T-helper 2 cell treated with Interferon-gamma antibody and Interleukin-4, amounts not matched to agents 100 ng/mL and 5 ng/mL, for 36 hours (primary cell): ENCODE data around the gene SLC8B1. TPM values are rescaled to one million over a fixed set of nuclear protein-coding genes. Genes with fewer than 3 reads are reported as not detected.

Experiments used
- intact Hi-C: fragments of 100-400 bp; cut with micrococcal nuclease; formaldehyde crosslinking; loops from one replicate; pipeline ENCODE4 v1.15.1; 2023
- total RNA-seq: library from RNA; stranded (reverse); gene quantifications from 2 replicates; pipeline ENCODE4 v1.2.3, GENCODE V29; 2022

The SLC8B1 gene
- total RNA-seq: 27.6 and 28.9 TPM in 2 replicates

DNA sequence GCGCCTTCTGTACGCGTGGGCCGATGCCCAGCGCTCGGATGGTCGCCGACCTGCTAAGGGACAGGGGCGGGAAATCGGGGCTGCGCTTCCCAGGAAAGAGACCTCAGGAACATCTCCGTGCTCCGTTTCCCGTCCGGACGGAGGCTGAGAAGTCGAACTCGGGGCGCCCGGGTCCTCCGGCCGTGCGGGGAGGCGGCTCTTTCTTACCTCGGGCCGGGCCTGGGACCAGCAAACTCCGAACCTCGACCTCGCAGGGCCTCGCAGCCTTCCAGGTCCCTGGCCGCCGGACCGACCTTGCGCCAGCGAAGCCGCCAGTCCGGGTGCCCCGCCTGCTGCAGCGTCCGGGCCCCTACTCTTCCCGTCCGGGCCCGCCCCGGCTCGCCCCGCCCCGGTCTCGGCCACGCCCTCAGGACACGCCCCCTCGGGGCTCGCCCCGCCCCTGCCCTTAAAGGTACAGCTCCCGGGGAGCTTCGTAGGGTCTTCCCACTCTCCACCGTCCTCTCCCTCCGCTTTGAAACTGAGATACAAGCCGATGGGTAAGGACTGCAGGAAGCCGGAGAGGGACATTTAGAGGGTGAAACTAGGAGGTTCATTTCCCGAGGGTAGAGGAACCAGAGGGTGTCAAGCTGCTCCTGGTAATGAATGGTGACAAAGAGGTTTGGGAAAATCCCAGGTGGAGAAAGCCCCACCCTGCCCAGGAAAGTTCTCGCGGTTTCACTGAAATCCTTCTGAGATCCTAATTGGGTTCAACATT is at the start of gene SLC8B1:
TSS of gene SLC8B1 (minus strand) at position 324 of the 754 bp plus-strand sequence. CDS start 2,231 bp downstream, outside the sequence.
- intact Hi-C loops: loop anchor here (1.0 to 5.0 kb wide), 4 partner anchors 23 to 150 kb away; partner anchors contain the start of genes DDX54, PLBD2, RITA1 and TPCN1

- intact Hi-C loops: no loop called here
These were observed 47.3 kb upstream of the SLC8B1 start for GRCh38 chr12:113382206-113382605.

DNA sequence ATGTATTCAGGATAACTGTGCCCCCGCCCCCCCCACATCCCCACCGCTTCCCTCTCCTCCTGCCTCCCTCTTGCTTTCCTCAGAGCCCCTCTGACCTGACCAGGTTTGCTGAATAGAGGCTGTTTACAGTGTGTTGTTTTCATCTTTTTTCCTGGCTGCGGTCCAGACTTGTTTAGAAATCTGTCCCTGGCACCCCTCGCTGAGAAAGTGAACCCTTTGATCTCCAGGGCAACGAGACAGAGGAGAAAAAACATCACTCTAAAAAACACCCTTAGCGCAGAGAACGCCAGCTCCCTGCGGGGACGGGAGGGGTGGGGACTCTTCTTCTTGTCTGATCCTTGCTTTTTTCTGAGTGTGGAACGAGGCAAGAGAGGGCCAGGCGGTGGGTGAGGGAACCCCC is 46.3 kb upstream of the SLC8B1 start:
- intact Hi-C loops: no loop called here

GRCh38 chr12:113378291-113378690 is 43.4 kb upstream of the SLC8B1 start:
- intact Hi-C loops: no loop called here

GRCh38 chr12:113374823-113375428 is 40.0 kb upstream of the SLC8B1 start:
- intact Hi-C loops: no loop called here

GRCh38 chr12:113373969-113374368 is 39.1 kb upstream of the SLC8B1 start:
- intact Hi-C loops: no loop called here

DNA sequence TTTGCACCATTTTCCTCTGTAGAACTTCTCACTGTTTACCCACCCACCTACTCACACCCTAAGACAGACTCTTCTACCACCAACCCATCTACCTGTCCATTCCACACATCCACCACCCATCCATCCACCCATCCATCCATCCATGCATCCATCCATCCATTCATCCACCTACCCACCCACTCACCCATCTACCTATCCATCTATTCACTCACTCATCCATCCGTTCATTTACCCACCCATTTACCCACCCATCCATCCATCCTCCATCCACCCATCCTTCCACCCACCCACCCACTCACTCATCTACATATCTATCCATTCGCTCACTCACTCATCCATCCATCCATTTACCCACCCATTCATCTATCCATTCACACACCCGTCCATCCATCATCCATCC is 38.5 kb upstream of the SLC8B1 start:
- intact Hi-C loops: no loop called here

- intact Hi-C loops: no loop called here
These were observed 37.5 kb upstream of the SLC8B1 start for GRCh38 chr12:113372371-113372770.

DNA sequence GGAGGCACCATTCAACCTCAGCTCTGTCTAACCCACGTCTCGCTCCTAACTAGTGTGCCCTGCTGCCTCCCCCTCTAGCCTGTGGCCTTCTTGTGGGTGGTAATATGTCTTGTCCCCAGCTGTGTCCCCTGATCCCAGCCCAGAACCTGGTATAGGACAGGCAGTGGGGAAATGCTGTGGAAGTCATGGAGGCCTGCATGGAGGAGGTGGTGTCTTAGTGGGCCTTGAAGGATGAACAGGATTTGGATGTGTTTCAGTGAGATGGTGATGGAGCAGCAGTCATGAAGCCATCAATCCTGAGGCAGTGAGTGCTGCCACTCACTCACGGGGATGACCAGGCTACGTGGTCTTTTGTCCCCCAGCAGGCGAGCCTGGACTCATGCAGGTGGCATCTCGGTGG is 36.9 kb upstream of the SLC8B1 start:
- intact Hi-C loops: no loop called here

DNA sequence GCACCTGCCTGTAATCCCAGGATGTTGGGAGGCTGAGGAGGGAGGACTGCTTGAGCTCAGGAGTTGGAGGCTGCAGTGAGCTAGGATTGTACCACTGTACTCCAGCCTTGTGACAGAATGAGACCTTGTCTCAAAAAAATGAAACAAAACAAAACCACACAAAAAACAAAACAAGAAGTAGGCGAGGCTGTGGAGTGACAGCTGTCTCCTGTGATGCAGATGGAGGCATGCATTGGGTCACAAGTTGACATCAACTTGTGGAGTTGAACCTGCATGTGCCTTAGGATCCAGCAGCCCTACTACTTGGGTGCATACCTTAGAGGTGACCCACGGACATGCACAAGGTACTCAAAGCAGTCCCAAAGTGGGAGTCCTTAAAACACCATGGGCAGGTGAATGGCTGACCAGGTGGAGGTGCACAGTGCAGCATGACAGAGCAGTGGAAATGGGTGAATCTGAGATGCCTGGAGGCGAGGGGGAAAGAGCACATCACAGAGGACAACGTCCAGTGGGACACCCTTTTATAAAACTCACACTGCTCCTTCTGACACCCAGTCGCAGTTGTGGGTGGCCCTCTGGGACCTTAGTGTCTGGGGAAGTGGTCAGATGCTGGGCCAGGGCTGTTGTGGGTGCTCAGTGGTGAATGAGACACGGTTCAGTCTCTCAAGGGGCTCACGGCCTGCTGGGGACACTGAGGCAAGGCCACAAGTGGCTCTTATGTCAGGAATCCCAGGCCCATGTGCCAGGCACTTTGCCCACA is 36.2 kb upstream of the SLC8B1 start:
- intact Hi-C loops: no loop called here

DNA sequence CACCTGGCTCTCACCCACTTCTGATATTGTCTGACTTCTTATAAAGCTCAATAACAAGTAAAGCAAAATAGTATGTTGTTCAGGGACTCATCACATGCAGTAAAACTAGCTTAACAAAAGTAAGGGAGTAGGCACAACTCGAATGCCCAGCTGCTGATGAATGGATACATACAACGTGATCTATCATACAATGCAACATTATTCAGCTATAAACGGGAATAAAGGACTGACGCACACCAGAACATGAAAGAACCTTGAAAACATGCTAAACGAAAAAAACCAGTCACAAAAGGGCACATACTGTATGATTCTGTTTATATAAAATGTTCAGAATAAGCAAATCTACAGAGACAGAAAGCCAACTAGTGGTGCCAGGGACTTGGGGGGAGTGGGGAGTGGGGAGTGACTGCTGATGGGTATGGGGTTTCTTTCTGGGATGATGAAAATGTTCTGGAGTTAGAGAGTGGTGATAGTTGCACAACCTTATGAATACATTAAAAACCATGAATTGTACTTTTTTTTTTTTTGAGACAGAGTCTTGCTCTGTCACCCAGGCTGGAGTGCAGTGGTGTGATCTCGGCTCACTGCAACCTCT is 34.6 kb upstream of the SLC8B1 start:
- intact Hi-C loops: no loop called here

GRCh38 chr12:113368331-113368730 is 33.4 kb upstream of the SLC8B1 start:
- intact Hi-C loops: no loop called here

GRCh38 chr12:113366827-113367226 is 31.9 kb upstream of the SLC8B1 start:
- intact Hi-C loops: no loop called here

DNA sequence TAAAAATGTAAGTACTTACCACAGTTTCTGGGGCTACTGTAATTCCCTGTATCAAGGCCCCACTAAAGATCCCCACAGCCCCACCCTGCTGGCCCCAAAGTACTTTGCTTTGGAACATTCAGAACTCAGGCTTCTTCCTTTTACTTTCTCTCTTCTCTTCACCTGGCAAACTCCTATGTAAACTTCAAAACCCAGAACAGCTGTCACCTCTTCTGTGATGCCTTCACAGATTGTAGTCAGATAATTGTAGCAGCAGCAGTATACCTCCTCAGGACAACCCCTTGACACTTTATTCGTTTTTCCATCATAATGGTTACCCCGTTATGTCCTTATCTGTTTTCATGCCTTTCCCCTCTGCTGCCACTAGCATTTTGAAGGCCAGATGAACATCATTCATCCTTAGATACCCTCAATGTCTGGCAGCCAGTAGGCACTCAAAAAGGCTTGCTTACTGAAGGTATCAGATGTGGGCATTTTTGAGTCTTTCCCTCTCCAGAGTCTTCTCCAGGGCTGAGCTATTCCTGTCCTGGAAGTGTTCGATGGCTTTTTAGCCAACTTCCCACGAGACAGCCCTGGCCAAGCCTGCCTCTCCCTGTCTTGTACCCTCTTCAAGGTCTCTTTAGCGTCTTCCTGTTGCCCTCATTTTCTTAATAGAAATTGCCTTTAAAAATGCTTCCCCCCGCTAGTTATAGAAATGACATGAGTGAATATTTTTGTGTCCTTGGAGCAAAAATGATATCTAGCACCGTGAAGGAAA is 30.9 kb upstream of the SLC8B1 start:
- intact Hi-C loops: no loop called here

- intact Hi-C loops: no loop called here
These were observed 29.8 kb upstream of the SLC8B1 start for GRCh38 chr12:113364698-113365097.

- intact Hi-C loops: no loop called here
These were observed 26.9 kb upstream of the SLC8B1 start for GRCh38 chr12:113361574-113362370.

DNA sequence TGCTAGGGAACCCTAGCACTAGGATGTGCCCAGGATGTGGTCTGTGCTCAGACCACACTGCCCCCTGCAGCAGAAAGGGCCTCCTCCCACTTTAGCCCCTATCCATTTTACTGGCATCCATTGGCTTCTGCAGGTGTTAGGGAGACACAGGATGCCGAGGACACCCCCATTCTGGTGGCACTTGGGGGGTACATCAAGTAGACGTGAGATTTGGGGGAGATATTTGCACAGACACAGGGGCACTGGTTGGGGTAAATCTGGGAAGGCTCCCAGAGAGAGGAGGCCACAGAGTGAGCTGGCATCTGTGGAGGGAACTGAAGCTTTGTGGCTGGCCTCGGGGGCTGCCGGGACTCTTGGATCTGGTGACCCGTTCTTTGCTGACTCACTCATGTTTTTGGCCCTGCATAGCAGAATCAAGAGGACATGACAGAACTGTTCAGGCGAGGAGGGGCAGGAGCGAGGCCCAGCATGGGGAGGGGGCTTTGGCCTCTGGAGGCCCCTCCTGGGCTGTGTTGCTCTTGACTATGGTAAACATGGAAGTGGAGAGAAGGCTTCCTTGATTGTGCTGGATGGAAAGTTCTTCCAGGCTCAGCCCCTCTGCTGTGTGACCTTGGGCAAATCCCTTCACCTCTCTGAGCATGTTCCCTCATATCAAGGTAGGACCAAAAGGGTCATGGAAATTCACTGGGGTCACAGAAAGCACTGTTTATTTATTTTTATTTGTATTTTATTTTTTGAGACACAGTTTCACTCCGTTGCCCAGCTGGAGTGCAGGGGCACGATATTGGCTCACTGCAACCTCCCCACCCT is 25.2 kb upstream of the SLC8B1 start:
- intact Hi-C loops: loop anchor here (2.0 to 5.0 kb wide), 3 partner anchors 63 to 383 kb away; partner anchors contain the start of genes OAS2 and SDSL

DNA sequence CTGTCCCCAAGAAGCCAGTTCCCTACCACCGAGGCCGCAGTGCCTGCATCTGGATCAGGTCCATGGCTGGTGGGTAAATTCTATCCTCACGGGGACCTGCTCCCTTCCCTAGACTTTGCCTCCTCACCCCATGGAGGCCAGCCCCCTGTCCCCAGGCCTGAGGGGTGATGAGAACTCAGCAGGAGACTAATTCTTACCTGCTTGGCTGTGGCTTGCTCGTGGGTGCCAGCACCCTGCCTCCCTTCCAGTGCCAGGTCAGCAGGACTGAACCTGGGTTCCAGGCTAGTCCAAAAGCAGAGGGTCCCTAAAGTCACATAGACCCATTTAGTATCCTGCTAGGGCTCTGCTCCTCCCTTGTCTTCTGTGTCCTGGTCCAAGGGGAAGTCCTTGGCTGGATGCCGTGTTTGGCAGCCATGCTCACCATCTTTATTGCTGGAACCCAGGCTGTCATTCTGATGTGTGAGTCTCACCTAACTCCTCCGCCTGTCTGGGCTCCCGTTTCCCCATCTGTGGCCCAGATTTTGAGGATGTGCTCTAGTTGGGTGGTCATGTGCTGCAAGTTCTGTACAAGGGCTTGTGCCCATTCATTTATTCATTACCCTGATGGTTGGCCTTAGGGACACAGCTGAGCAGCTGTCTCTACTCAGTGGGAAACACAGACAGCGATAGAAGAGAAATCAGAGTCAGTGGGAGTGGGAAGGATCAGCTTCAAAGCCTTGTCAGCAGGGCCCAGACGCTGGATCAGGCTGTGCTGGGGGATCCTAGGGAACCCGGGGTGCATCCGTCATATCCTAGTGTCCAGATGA is 24.4 kb upstream of the SLC8B1 start:
- intact Hi-C loops: loop anchor here (2.0 to 5.0 kb wide), 3 partner anchors 63 to 382 kb away; partner anchors contain the start of genes OAS2 and SDSL
